Subcutaneous preadipocyte (primary cell): ENCODE results near the gene UPB1. TPM values are rescaled to one million over a fixed set of nuclear protein-coding genes. Genes with fewer than 3 reads are reported as not detected.

Experiments
- total RNA-seq: library from RNA; depleted of rRNA; stranded (reverse); fragments of >200 nt; gene quantifications from 2 replicates; pipeline ENCODE4 v1.2.3, GENCODE V29; 2012

Gene UPB1
- not detected in 2 replicates for total RNA-seq

DNA sequence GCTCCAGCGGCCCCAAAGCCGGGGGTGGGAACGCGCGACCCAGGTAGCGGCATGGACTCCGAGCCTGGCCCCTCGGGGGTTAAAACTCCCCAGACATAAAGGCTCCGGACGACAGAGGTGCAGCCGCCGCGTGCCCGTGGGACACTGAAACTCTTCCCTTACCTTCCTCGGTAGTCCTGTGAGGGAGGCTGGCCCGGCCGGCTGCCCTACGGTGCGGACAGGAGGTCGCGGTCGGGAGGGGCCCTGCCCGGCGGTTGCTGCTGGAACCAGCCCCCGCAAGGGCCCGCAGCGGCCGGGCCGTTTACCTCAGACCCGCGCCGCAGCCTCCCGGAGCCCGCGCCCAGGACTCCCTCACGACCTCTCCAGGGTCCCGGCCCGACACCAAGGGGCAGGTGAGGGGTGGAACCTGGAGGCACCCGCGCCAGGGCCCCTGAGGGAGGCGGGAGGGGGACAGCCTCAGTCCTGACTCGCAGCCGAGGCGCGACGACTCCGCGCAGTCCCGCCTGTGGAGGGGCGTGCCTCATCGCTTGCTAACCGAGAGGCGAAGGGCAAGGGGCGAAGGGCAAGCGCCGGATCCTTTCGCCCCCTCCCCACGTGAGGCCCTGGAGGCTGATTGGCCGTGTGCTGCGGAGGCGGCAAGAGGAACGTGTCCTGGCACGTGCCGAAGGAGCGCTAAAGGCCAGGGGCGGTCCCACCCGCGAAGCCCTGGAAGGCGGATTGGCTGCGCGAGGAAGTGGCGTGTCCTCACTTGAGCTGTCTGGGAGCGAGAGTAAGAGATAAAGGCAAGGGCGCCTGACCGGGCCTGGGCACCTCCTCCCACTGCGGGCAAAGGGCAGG is at the start of gene UPB1:
TSS of gene UPB1 (plus strand) at position 805 of the 837 bp plus-strand sequence. CDS start 72 bp downstream, outside the sequence.

DNA sequence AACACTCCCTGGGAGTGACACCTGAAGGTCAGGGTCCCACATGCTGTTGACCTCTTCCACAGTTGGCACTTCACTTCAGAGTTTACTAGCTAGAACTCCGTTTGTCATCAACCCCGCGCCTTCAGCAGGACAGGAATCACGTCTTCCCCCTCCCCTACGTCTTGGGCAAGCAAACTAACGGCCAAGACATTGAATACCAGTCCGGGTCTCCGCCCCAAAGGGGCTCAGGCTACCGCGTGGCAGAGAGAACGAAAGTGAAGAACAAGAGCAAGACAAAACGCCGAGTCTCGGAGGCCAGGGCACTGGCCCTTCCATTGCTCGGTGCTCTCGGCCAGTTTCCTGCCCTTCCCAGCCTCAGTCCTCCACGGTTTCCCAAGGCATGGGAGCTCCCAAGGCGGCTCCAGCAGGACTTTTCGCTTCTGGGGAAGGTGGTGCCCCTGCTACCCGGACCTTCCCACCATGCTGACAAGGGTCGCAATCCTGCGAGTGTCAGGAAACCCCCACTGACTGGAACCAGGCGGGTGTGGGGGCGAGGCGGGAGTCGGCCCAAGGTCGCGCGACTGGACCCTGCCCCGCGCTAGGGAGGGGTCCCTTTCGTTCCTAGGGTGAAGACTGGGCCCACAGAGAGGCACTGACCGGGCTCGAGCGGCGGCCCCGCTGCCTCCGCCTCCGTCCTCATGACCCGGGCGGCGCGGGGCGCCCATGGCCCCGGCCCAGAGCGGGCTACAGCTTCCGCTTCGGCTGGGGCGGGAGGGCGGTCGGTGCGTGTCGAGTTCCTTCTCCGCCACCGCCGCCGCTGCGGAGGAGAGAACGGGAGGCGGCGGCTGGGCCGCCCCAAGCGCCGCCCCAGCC is 59.4 kb downstream of the UPB1 start, which contains the start of gene GUCD1:
TSS of gene GUCD1 (minus strand) at position 826 of the 852 bp plus-strand sequence. CDS start at position 679, 147 bp downstream.

DNA sequence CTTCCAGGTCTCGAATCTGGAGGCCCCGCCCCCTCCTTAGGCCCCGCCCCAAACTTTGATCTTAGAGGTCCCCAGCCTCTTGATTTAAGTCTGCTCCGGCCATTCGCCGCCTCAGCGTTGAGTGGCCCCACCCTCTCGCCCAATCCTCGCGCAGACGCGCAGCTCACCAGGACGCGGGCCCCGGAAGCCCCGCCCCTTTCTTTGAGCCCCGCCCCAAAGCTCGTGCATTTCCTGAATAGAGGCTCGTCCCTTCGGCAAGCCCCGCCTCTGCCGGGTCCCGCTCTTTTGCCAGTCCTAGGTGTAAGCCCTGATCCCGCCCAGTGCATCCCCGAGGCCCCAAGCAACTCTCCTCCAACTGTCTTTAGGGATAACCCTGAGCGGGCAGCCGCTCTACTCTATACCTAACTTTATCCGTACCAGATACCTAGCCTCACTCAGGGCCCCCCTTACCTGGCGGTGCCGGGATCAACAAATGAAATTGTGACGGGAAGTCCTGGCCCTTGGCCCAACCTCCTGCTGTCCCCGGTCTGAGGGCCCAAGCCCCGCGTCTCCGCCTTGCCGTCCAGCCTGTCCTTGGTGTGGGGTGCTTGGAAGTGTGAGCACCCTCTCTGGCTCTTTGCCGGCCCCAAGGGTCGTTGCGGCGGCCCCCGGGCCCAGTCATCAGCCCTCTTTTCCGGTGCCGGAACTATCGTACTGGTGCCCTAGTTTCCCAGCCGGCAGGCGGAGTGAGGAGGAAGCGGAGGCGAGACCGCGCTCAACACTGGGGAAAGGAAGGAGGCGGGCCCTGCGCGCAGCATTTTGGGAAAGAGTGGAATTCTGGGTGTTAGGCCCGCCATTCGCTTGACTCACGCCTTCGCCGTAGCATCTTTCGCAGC is 60.3 kb downstream of the UPB1 start, which contains the start of gene SNRPD3:
TSS of gene SNRPD3 (plus strand) at position 835 of the 875 bp plus-strand sequence. CDS start 1,676 bp downstream, outside the sequence.

Other genes starting within 250 kb of the UPB1 start
- 28.7 and 35.2 TPM in 2 replicates for gene SPECC1L, start 224.5 kb upstream of the UPB1 start, total RNA-seq
- 1.1 and 4.1 TPM in 2 replicates for gene ADORA2A, start 67.7 kb upstream of the UPB1 start, total RNA-seq
- 168 and 194 TPM in 2 replicates for gene GUCD1, start 59.8 kb downstream of the UPB1 start, total RNA-seq
- gene SNRPD3, start 60.7 kb downstream of the UPB1 start, total RNA-seq, result 85.8 and 96.6 TPM in 2 replicates
- gene LRRC75B, start 97.7 kb downstream of the UPB1 start, total RNA-seq, result 3.3 and 5.5 TPM in 2 replicates
- gene GGT1, start 107.9 kb downstream of the UPB1 start, total RNA-seq, result 0.39 and 1.1 TPM in 2 replicates